ENCODE results near the gene ARHGAP26.

Gene ARHGAP26

DNA sequence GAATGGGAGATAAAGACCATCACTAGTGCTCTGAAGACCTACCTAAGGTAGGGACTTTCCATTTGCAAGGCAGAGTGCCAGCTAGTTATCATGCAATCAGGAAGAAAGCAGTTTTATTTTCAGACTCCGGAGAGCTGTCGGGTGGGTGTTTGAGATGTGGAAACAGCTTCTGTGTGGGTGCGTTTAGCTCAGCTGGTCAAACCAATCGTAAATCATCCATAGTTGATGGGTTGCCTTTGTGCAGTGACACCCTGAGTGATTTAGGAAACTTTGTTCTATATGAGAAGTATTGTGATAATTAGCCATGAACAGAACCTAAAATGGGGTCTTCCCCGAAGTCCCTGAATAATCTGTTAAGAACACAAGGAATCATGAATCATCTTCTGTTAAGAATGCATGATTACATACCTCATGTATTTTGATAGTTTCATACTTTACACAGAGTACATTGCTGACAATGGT lies 284.3 kb downstream of the ARHGAP26 start:
- peak; percentile 71 for DNase-seq

DNA sequence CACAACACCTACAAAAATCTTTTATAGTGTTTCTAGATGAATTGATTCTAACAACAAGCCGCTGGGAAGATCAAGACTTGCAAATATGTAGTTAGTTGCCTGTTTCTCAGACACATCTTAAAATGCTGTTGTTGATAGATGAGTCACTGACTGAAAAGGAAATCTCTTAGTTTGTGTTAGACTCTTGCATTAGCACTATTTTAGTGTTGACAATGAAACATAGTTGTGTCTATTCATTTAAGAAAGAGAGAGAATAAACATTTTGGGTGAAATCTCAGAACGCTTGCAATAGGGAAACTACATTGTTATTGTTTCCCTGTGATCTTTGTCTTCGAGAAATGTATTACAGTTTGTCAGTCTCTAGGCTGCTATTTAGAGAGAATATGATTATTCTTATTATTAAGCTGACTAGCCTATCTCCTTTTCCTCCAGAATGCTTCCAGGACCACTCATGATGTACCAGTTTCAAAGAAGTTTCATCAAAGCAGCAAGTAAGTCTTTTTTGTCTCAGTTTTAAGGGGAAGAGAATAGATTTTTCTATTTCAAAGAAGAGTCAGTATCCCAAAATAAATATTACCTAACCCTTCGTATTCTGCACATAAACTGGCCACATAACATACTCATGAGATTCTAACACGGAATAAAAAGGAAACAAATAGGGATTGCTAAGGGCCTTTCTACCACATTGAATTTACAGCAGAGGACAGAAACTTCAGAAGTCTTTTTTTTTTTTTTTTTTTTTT lies 285.6 kb downstream of the ARHGAP26 start:
- no peak for DNase-seq

DNA sequence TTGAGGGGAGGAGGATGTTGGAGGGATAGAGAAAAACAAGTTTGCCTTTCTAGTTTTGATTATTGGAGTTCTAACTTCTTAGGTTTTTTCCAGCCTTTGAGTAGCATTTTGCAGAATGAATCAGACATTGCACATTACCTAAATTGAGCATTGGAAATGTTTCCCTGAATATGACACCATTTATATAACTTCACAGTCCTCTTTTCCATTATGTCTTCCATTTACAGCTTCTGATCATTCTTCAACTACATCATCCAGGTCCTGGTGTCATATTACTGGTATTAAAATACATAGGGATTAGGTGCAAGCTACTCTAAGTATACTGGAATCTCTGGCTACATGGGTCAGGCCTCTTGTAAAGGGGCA lies 286.1 kb downstream of the ARHGAP26 start:
- no peak for DNase-seq

DNA sequence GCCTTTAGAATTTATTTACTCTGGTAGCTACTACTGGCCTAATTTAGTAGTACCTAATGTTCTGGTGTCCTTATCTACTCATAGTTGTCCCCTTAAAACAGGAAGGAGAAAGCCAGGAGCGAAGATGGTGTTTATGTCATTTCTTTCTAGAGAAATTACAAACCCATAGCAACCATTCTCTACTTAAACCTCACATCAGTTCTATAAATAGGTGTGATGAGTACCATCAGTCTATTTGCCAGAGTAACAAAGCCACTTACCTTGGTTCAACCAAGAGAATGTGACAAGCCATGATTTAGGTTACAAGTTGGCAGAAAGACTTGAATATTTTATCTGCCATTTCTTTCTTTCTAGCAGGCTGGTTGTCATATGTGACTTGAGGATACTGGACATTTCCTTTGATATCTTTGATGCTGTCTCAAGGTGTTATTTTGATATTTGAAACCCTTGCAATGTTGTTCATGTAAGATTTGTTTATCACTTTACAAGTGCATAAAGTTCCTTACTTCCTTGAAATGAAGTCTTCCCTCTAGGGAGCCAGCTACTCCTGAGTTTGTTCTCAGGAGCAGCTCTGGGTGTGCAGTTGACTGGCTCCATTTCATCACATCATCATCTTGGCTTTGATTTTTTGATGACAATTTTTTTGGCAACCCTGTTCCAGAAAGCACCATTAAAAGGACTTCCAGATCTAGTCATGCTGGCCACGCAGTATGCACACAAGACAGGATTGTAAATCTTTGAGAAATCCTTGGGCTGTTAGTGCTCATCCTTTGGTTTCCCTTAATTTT lies 286.8 kb downstream of the ARHGAP26 start:
- DNase-seq: no peak

DNA sequence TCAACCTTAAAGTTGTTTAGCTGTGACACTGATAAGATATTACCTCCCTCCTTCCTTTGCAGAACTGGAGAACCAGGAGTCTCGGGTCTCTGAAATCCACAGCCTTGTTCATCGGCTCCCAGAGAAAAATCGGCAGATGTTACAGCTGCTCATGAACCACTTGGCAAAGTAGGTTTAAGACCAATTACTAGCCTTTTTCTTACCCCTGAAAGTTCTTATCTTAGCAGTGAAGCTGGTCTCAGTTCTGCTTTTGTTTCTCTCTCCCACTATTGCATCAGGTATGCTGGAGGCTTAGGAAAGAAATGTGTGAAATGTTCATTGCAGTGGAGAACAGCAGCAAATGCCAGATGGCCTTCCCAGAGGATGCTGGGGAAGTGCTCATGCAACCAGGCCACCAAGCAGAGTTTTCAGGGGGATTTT lies 287.4 kb downstream of the ARHGAP26 start:
- DNase-seq: no peak

DNA sequence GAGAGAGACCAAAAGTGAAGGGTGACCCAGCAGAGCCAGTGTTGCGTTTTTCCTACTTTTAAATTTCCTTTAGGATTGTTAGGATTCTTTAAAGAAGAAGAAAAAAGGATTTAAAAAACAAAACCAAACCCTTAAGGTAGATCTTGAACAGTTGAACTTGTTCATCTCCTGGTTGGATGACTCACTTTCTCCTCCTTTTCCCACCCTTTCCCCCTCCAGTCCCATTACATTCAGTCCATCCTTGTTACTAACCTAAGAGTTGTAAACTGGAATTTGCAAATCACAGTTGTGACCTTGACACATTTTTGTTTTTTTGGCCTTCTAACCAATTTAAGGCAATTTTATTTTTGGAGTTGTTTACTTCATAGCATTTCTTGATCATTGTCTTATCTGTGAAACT lies 289.2 kb downstream of the ARHGAP26 start:
- DNase-seq: no peak

DNA sequence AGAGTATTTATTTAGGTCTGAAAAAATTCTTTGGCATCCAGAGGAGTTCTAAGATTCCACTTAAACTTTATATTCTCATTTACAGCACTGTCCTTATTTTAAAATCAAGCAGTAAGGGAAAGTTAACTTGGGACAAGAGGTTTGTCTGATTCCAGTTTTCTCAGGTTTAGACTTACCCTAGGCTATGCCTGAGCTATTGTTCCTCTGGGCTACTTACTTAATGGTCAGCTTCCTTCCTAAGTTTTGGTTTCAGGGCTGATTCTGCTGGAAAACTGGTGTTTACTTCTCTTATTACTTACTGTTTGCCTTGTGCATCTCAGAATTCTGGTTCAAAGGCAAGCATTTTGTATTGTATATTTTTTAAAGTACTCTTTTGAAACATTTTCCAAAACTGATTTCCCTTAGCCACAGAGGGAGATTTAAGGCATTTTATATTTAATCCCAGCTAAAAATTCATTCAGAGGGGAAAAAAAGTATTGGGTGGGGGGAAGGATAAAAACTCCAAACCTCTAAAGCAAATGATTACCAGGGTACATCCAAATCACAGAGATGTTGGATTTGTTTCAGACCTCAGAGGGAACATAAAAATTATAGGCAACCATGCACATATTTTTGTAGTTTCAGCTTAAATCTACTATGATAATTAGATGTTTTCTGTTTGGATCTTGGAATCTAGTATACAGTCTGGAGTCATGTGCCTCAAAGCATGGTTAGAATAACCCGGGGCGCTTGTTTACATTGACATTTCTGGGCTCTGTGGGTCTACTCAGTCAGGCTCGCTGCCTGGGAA lies 290.0 kb downstream of the ARHGAP26 start:
- DNase-seq: no peak

DNA sequence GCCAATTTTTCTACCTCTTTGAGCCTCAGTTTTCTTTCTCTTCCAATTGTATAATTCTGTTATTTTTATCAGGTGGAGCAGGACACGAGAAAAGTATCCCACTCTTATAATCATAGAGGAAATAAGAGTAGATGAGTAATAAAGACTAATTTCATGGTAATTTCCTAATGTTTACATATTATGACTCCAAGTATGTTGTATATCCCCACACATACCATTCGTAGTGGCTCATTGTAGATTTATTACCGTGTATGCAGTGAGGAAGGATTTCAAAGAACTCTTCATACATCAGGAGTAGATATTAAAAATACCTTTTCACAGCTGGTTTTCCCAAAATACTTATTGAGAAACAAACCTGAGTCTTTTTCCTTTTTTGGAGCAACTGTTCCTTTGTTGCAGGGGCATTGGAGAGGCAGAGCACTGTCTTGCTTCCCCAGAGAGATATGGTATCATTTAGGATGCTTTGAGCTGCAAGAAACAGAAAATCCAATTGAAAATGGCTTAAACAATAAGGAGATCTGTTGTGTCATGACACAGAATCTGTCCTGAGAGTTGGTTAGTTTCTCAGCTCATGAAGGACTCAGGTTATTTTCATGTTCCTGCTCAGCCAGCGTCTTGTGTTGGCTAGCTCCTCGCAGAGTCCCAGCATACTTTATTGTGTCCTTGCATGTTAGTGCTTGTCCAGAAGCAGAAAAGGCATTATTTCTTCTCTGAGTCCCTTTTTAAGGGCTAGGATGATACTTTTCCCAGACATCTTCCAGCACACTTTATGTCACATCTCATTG lies 291.2 kb downstream of the ARHGAP26 start:
- no peak for DNase-seq

DNA sequence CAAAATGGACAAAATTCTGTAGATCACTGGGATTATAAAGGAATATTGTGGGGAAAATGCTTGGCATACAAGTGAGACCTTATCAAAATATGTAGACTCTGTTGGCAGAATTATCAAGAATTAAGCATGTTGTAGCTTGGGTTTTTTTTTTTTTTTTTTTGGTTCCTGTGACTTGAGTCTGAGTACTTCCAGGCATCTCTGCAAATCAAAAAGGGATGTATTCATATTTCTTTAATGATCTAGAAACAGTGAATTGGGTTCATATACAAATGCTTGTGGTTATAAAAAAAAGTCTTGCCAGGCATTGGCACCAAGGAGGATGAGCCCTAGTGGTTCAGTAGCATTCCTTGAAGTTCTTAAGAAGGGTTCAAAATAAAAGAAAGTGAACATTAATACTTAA lies 292.2 kb downstream of the ARHGAP26 start:
- DNase-seq: no peak

DNA sequence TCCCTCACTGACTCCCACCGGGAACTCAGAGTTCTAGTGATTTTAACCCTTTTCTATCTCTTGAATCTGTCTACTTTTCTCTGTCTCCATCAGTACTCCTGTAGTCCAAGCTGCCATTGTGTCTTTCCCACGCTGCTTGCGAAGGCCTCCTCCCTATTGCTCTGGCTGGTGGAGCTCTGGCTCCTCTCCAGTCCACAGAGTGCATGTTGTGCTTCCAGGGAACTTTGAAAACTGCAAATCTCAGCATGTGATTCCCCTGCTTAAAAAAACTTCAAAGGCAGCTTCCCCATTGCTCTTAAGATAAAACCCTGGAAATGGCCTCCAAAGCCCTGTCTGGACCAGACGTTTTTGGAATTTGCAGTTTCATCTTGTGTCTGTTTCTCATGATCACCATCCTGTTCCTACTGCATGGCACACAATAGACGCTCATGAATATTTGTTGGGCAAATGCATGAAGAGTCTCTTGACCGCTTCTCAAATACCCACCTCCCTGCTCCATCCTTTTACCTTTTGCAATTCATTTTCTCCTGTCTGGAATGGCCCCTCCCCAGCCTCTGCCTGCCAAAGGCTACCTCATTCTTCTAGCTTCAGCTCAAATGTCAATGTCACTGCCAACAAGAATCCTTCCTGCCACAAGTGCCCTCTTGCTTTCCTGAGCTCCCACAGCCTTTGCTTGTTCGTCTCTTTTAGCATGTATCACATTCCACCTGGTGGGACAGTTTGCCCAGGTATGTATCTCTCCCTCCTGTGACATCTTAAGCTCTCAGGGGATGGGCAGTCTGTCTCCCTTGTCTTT lies 293.2 kb downstream of the ARHGAP26 start:
- DNase-seq: no peak

DNA sequence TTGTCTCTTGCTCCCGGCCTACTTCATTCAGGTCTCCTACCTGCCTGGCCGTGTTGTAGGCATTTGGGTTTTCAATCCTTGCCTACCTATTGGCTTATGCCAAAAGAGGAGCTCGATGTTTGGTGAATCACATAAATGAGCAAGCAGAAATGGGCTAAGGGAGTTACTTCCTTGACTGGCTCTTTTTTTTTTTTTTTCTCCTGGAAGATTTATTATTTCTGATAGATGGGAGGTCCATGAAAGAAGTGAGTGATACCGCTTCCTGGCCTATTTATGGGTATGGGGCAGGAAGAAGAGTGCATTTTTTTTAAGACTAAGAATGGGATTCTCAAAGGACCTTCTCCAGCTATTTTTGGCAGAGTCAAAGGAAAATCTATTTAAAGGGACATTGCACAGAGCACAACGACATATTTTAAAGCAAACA lies 294.1 kb downstream of the ARHGAP26 start:
- no peak for DNase-seq

DNA sequence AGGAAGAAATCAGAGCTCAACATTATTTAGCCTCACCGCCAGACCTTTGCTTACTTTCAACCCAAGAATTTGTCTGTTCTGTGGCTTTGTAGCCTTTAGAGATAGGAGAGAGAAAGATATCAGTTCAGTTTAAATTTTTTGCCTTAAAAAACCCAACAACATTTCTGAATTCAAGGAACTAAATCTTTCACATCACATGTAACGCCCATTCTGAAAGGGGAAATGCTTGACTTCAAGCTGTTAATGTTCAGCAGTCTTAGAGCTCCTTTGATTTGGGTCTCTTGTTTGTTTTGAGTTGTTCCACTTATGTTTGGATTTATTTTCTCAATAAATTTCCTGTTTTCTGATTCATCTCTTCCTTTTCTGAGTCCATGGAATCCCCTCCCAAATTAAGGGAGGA lies 294.5 kb downstream of the ARHGAP26 start:
- no peak for DNase-seq

DNA sequence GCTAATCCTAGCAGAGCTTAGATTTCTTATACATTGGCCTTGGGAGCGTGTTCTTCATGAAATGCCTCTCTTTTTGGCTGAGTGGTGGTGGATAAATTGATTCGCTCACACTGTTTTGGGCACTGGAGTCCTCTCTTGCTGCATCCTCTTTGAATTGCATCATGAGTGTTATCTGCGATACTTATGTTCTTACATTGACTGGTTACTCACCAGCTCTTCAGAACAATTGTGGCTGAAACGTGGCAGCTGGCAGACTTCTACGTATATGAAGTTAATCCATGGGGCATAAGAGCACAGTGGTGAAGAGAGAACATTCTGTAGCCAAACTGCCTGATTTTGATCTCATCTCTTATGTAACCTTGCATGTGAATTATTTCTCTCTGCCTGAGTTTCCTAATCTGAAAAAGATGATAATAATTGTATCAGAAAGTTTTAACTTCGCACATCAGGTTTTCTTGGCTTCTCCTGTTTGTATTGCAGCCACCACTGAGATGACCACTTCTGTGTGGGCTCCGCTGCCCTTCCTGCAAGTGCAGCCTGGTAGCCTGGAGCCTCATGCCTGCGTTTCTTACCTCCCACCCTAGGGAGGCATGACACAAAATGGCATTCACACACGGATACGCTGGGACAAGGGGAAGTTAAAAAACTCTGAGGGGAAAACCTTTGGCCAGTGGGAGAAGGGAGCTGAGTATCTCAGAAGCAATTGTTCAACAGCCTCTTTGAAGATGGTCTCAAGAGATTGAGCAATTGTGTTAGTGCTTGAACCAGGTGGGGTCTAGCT lies 295.2 kb downstream of the ARHGAP26 start:
- DNase-seq: no peak

DNA sequence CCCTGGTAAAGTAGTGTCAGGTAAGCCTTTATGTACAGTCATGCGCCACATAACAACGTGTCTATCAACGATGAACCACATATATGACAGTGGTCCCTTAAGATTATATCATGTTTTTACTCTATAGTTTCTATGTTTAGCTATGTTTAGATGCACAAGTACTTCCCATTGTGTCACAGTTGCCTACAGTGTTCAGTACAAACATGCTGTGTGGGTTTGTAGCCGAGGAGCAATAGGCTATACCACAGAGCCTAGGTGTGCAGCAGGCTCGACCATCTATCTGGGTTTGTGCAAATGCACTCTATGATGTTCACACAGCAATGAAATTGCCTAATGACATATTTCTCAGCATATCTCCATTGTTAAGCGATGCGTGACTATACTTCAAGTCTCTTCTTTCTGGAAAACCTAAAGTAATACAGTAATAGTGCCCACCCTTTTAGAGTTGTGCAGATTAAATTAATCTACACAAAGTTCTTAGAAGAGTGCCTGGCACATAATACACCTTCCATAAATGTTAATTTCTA lies 295.9 kb downstream of the ARHGAP26 start:
- DNase-seq: no peak

DNA sequence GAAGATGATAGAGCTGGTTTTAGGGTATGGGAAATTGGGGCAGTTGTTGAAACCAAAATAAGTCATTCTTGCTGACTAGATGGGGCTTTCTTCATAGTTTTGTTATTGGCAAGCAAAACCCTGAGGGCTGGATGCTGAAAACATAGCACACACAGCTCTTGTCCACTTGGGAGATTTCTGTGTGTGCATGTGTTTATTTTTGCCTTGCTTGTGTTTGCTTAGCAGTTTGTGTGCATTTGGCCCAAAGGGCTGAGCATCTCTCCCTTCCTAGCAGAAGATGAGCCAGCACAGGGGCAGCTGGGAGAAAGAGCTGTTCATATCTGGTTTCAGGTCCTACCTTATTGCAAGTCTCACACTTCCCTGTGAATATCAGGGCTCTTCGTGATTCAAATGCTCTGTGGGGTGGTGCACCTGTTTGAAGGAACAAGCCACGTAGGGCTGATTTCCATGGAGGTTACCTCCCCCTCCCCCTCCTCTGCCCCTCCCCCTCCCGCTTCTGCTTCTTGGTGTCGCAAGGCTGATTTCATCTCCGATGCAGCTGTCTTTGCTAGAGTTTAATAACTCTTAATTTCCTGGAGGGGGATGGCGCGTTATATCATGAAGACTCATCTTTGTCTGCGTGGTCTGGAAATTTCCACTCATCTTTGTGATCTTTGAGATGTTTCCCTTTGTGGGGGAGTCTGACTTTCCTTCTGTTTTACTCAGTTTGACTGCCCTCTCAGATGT lies 296.5 kb downstream of the ARHGAP26 start:
- no peak for DNase-seq

DNA sequence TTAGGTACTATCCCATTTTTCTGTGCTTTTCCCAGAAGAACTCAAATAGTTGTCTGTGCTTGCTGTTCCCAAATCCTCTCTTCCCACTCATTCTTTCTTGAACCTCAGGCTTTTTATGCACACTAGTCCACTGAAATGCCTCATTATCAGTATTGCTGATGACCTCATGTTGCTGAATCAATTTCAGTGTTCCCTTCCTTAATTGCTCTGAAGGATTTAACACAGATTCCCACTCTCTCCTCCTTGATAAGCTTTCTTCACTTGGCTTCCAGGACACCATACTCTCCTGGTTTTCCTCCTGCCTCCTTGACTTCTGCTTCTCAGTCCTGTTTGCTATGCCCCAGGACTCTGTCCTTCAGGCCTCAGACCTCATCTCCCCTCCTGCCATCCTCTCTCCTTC lies 298.5 kb downstream of the ARHGAP26 start:
- DNase-seq: no peak

DNA sequence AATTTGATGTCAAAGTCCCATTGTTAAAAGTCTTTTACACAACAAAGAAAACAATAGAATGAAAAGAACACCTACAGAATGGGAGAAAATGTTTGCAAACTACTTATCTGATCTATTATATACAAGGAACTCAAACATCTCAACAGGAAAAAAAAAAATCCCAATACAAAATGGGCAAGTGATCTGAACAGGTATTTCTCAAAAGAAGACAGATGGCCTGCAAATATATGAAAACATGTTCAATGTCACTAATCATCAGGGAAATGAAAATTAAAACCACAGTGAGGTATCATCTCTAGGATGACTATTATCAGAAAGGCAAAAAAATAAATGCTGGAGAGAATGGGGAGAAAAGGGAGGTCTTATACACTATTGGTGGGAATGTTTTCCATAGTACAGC lies 301.8 kb downstream of the ARHGAP26 start:
- DNase-seq: no peak

DNA sequence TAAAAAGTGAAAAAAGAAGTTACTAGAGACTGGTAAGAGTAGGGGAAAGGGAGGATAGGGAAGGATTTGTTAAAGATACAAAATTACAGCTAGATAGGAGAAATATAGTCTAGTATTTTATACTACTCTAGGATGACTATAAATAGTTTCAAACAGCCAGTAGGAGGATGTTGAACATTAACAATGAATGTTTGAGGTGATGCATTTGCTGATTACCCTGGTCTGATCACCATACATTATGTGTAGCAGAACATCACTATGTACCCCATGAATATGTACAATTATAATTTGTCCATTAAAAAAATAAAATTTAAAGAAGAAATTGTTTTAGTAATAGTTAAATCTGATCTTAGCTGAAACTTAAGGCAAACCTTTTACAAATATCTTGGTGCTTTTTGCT lies 302.6 kb downstream of the ARHGAP26 start:
- no peak for DNase-seq

DNA sequence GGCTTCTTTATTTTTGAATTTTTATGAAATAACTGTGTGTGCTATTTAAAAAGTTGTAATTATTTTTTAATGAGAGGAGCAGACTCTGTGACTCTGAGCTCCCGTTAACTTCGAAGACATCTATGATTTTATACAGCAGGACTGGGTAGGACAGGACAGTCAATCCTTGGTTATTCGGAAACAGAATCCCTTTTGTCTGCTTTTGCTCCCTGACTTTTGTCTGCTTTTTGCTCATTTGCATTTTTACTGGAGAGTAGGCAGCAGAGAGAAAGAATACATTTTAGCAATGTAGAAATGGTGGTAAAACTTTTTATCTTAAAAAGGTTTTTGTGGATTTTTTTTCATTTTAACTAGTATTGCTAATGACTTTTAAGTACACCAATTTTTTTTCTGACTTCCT lies 303.6 kb downstream of the ARHGAP26 start:
- DNase-seq: no peak

DNA sequence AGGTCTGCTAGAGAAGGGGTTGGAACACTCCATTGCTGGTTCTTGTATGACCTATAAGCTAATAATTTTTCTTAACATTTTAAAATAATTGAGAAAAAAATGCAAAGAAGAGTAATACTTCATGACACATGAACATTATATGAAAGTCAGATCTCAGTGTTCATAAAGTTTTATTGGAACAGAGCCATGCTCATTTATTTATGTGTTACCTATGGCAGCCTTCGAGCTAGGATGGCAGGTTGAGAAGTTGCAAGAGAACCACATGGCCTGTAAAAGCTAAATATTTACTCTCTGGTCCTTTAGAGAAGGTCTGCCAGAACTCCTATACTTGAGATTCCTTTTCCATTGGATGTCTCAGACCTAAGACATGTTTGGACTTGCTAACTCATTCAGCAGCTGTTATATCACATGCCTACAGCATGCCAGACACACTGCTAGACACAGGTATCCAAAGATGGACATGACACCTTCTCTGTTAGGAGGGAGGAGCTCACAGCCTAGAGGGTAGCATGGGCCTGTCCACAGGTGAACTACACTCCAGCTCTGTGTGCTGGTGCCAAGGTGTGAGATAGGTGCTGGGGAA lies 304.3 kb downstream of the ARHGAP26 start:
- no peak for DNase-seq
